B cell (primary cell): ENCODE data around the gene HES2. TPM values are rescaled to one million over a fixed set of nuclear protein-coding genes. Genes with fewer than 3 reads are reported as not detected.

Experiments
- ATAC-seq: fragments of 200-7000 bp; cut with Tn5 transposase; one replicate; pipeline ENCODE4 v1.10.0; 2021; ENCODE audit warnings: low read depth, mild to moderate bottlenecking, moderate number of reproducible peaks, moderate library complexity
- CTCF ChIA-PET: fragments of 350-600 bp; sonication (Branson Sonifier 250); formaldehyde crosslinking; loops from one replicate; lab custom pipeline; 2021; ENCODE audit warnings: antibody characterized with exemption, inconsistent platforms; lab: Charles Lee
- POLR2A ChIA-PET: fragments of 350-600 bp; sonication (Branson Sonifier 250); formaldehyde crosslinking; loops from one replicate; lab custom pipeline; 2021; ENCODE audit warnings: antibody characterized with exemption; lab: Charles Lee
- DNase-seq: peaks from one replicate; pipeline ENCODE4 v3.0.0; 2013
- H2AFZ ChIP-seq: 2 replicates; pipeline ENCODE4 v1.6.1; 2012; ENCODE audit warnings: mild to moderate bottlenecking, low read depth, low read length; ENCODE audit not compliant: insufficient read depth, poor library complexity, severe bottlenecking
- H3K27ac ChIP-seq, 2 donors: 1 replicate in 1 of 2; 2 replicates in 1 of 2; pipeline ENCODE4 v1.5.1; 2012 to 2013; ENCODE audit warnings: low read length in 2 of 2, mild to moderate bottlenecking in 2 of 2, moderate library complexity in 1 of 2
- H3K27me3 ChIP-seq, 4 experiments: fragments of 200-600 bp in 1 of 4; sonication (generic) in 1 of 4; replicated peaks in 1 of 4; 1 replicate in 2 of 4; 2 replicates in 2 of 4; pipeline versions ENCODE4 v1.6.1 to v1.7.0; 2013 to 2016; ENCODE audit warnings: low read length in 3 of 4, mild to moderate bottlenecking in 2 of 4, mixed read lengths in 1 of 4, moderate library complexity in 1 of 4; ENCODE audit not compliant: insufficient read depth in 4 of 4, control insufficient read depth in 3 of 4; ENCODE audit errors: control extremely low read depth in 1 of 4
- H3K36me3 ChIP-seq, 2 experiments: replicated peaks in 1 of 2; 1 replicate in 1 of 2; 2 replicates in 1 of 2; pipeline versions ENCODE4 v1.6.1 to v1.7.1; 2013; ENCODE audit warnings: low read length in 1 of 2; ENCODE audit not compliant: insufficient read depth in 2 of 2, control insufficient read depth in 1 of 2; ENCODE audit errors: control extremely low read depth in 1 of 2, extremely low read depth in 1 of 2
- H3K4me1 ChIP-seq, 2 donors: fragments of 200-600 bp in 1 of 2; sonication (generic) in 1 of 2; 1 replicate in 1 of 2; 2 replicates in 1 of 2; pipeline versions ENCODE4 v1.5.1 to v1.6.1; 2013 to 2017; ENCODE audit warnings: low read length in 2 of 2; ENCODE audit not compliant: control insufficient read depth in 2 of 2, insufficient read depth in 2 of 2
- H3K4me2 ChIP-seq: replicated peaks from 2 replicates; pipeline ENCODE3; 2012; ENCODE audit warnings: mild to moderate bottlenecking, low read depth, low read length; ENCODE audit not compliant: poor library complexity, severe bottlenecking
- H3K4me3 ChIP-seq, 5 experiments: fragments of 200-600 bp in 1 of 5; sonication (generic) in 1 of 5; 1 replicate in 3 of 5; 2 replicates in 2 of 5; pipeline versions ENCODE4 v1.5.1 to v1.7.0; 2011 to 2016; ENCODE audit warnings: low read length in 4 of 5, mild to moderate bottlenecking in 4 of 5, low read depth in 2 of 5, control low read depth in 1 of 5, moderate library complexity in 1 of 5; ENCODE audit not compliant: insufficient read depth in 1 of 5; ENCODE audit errors: control extremely low read depth in 1 of 5, extremely low read depth in 1 of 5
- H3K79me2 ChIP-seq: fragments of 200-600 bp; sonication (generic); one replicate; pipeline ENCODE4 v1.6.0; 2016; ENCODE audit warnings: low read length; ENCODE audit not compliant: control insufficient read depth, insufficient read depth
- H3K9ac ChIP-seq: fragments of 200-600 bp; sonication (generic); 2 replicates; pipeline ENCODE4 v1.6.1; 2017; ENCODE audit warnings: mild to moderate bottlenecking, low read length, moderate library complexity
- H3K9me3 ChIP-seq, 3 donors: one replicate each; pipeline versions ENCODE4 v1.6.1 to v1.7.1; 2013; ENCODE audit warnings: low read length in 2 of 3; ENCODE audit not compliant: control insufficient read depth in 2 of 3, insufficient read depth in 1 of 3; ENCODE audit errors: control extremely low read depth in 1 of 3
- H4K20me1 ChIP-seq: 2 replicates; pipeline ENCODE4 v1.6.0; 2012; ENCODE audit warnings: mild to moderate bottlenecking, low read length; ENCODE audit not compliant: insufficient read depth, control insufficient read depth, poor library complexity, severe bottlenecking
- H3K27ac Mint-ChIP-seq: one replicate; pipeline ENCODE4 v1.8.0; 2021; ENCODE audit warnings: mixed read lengths
- H3K27me3 Mint-ChIP-seq: one replicate; pipeline ENCODE4 v1.8.0; 2021; ENCODE audit warnings: mixed read lengths
- H3K4me1 Mint-ChIP-seq: one replicate; pipeline ENCODE4 v1.8.0; 2021; ENCODE audit warnings: mixed read lengths
- H3K4me3 Mint-ChIP-seq: one replicate; pipeline ENCODE4 v1.8.0; 2021; ENCODE audit warnings: mixed read lengths
- H3K9me3 Mint-ChIP-seq: one replicate; pipeline ENCODE4 v1.8.0; 2022; ENCODE audit warnings: mixed read lengths; ENCODE audit not compliant: insufficient read depth
- CTCF ChIP-seq: fragments of 200-600 bp; IDR thresholded peaks from one replicate; pipeline ENCODE4 v1.8.0; 2022; ENCODE audit warnings: antibody characterized with exemption, mild to moderate bottlenecking
- EZH2 ChIP-seq: IDR thresholded peaks from 2 replicates; pipeline ENCODE4 v1.6.1; 2012; ENCODE audit warnings: borderline replicate concordance, low read depth, mild to moderate bottlenecking, moderate library complexity, low read length; ENCODE audit not compliant: insufficient read depth, poor library complexity, severe bottlenecking
- WGBS: methylation state at CpG from one replicate; pipeline ENCODE4 v1.1.5; 2013; ENCODE audit warnings: missing lambda C conversion rate; ENCODE audit not compliant: insufficient coverage; 5-methylcytosine and 5-hydroxymethylcytosine counted together
- intact Hi-C: fragments of 100-400 bp; cut with micrococcal nuclease; formaldehyde crosslinking; loops from one replicate; pipeline ENCODE4 v1.10.0; 2022
- polyA plus RNA-seq: library from polyadenylated mRNA; depleted of rRNA; stranded (reverse); fragments of >200 nt; gene quantifications from 2 replicates; pipeline ENCODE4 v1.2.3, GENCODE V29; 2012
- total RNA-seq, 2 donors: library from RNA; stranded (reverse); fragments of 120-200 nt in 1 of 2; gene quantifications; 1 replicate in 1 of 2; 2 replicates in 1 of 2; pipeline versions ENCODE4 v1.2.3 to v1.2.4, GENCODE V29; 2013 to 2022

Gene HES2
- total and polyA plus RNA-seq, 2 donors (not counting 1 experiment from before 2014, with no cell fraction given), result not detected

DNA sequence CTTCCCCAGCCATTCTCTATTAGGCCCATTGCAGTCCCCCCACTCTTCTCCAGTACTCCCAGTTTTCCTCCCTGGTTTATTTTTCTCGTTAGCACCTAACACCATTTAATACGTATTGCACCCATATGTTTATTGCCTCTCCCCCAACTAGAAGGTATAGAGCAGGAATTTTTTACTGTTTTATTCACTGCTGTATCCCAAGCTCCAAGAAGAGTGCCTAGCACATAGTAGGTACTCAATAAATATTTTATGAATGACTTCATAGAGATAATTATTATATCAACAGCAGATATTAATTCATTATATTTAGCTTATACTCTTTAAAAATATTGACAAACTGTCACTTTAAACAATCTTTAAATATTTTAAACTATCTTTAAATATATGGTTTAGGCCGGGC is 20.4 kb downstream of the HES2 start:
- Histone ChIP-seq H3K79me2 (no peaks in the 10 kb centered on the region), H4K20me1 (no peaks in the 10 kb centered on the region), H3K27me3 (no peaks in the 10 kb centered on the region), H3K9me3 (no peaks in the 10 kb centered on the region), H3K4me3 (no peak overlapping the region), H3K4me2 (no peak overlapping the region), H3K9ac (no peak overlapping the region), H3K4me1 (peaks cover 5 to 7% of the 10 kb centered on the region in 2 donors), H3K36me3 (no peaks in the 10 kb centered on the region), H2AFZ (no peak overlapping the region), H3K27ac (no peak overlapping the region)
- H3K9me3 Mint-ChIP-seq, result no peaks in the 10 kb centered on the region
- ChIA-PET POLR2A (no interaction called here), CTCF (interaction anchor here (1.0 to 1.3 kb wide), 3 partner anchors 32 to 51 kb away, joined by 3 to 4 read pairs (median 3); no protein-coding TSS in a partner anchor)
- ATAC-seq, result no peak
- peak overlapping the region; percentile 20 for H3K27ac Mint-ChIP-seq
- TF ChIP-seq CTCF (no peak), EZH2 (no peak)
- no peak for DNase-seq
- intact Hi-C loops, result no loop called here
- no peak overlapping the region for H3K4me3 Mint-ChIP-seq
- peaks cover 11% of the 10 kb centered on the region for H3K27me3 Mint-ChIP-seq
- no CpG with 5 or more reads among the region's 3 CpGs for WGBS
- H3K4me1 Mint-ChIP-seq, result peaks cover 3% of the 10 kb centered on the region

- TF ChIP-seq CTCF (no peak), EZH2 (no peak)
- no peaks in the 10 kb centered on the region for H3K9me3 ChIP-seq
- Mint-ChIP-seq H3K27ac (no peak overlapping the region), H3K4me1 (peaks cover 10% of the 10 kb centered on the region), H3K9me3 (no peaks in the 10 kb centered on the region), H3K4me3 (no peak overlapping the region), H3K27me3 (peaks cover 10% of the 10 kb centered on the region)
- H3K4me3 ChIP-seq, result no peak overlapping the region
- no peak overlapping the region for H2AFZ ChIP-seq
- ATAC-seq, result no peak
- no peak for DNase-seq
- H3K4me1 ChIP-seq, result peaks cover 8 to 11% of the 10 kb centered on the region in 2 donors
- WGBS, result 90% methylated on average over 6 of the region's 10 CpGs
- no peaks in the 10 kb centered on the region for H3K36me3 ChIP-seq
- H4K20me1 ChIP-seq, result no peaks in the 10 kb centered on the region
- H3K4me2 ChIP-seq, result no peak overlapping the region
- ChIA-PET CTCF (no interaction called here), POLR2A (no interaction called here)
- H3K79me2 ChIP-seq, result no peaks in the 10 kb centered on the region
- H3K27me3 ChIP-seq, result no peaks in the 10 kb centered on the region
- H3K27ac ChIP-seq, result no peak overlapping the region
- no peak overlapping the region for H3K9ac ChIP-seq
- intact Hi-C loops, result no loop called here
Observed at GRCh38 chr1:6397844-6398441, 21.8 kb downstream of the HES2 start.
